HepG2 (cell line): ENCODE measurements around the gene STK17A. TPM values are rescaled to one million over a fixed set of nuclear protein-coding genes. Genes with fewer than 3 reads are reported as not detected.
A peak's percentile ranks its signal among the peaks of the same experiment; 100 is the strongest.

ENCODE experiments used
- ATM ChIP-seq: fragments of 450-650 bp; IDR thresholded peaks from 2 replicates; pipeline ENCODE4 v1.7.1; 2017; ENCODE audit warnings: mild to moderate bottlenecking, borderline replicate concordance
- CCDC6 ChIP-seq: sonication (generic); formaldehyde crosslinking; IDR thresholded peaks from 2 replicates; pipeline ENCODE4 v1.8.1; 2022; ENCODE audit warnings: mild to moderate bottlenecking, missing genetic modification reagents, moderate library complexity
- CEBPG ChIP-seq: IDR thresholded peaks from 2 replicates; pipeline ENCODE4 v1.6.1; 2016
- DBP ChIP-seq: sonication (generic); formaldehyde crosslinking; IDR thresholded peaks from 2 replicates; pipeline ENCODE4 v1.4.0; 2020; ENCODE audit warnings: missing genetic modification reagents; ENCODE audit errors: not compliant biosample characterization
- DMAP1 ChIP-seq: IDR thresholded peaks from 2 replicates; pipeline ENCODE4 v1.6.1; 2016
- ESRRA ChIP-seq: sonication (generic); formaldehyde crosslinking; IDR thresholded peaks from 2 replicates; pipeline ENCODE4 v1.5.1; 2020; ENCODE audit warnings: mild to moderate bottlenecking, low read depth, missing genetic modification reagents
- MAZ ChIP-seq, 2 experiments: sonication (generic) in 1 of 2; formaldehyde crosslinking in 1 of 2; IDR thresholded peaks; 2 replicates each; pipeline versions ENCODE4 v1.5.0 to v1.6.1; 2012 to 2020; ENCODE audit warnings: low read depth in 2 of 2, mild to moderate bottlenecking in 2 of 2, borderline replicate concordance in 1 of 2, improper control_type of control experiment in 1 of 2, low read length in 1 of 2, missing genetic modification reagents in 1 of 2, moderate library complexity in 1 of 2
- NR2C2 ChIP-seq: sonication (generic); formaldehyde crosslinking; IDR thresholded peaks from 2 replicates; pipeline ENCODE4 v1.4.0; 2020; ENCODE audit warnings: missing genetic modification reagents, mild to moderate bottlenecking, moderate library complexity, borderline replicate concordance
- REXO4 ChIP-seq: sonication (generic); formaldehyde crosslinking; IDR thresholded peaks from 2 replicates; pipeline ENCODE4 v1.8.0; 2022; ENCODE audit warnings: missing genetic modification reagents, mild to moderate bottlenecking, borderline replicate concordance
- TARDBP ChIP-seq: sonication (generic); formaldehyde crosslinking; IDR thresholded peaks from 2 replicates; pipeline ENCODE4 v1.8.0; 2022; ENCODE audit warnings: mild to moderate bottlenecking, missing genetic modification reagents
- THRA ChIP-seq: sonication (generic); formaldehyde crosslinking; IDR thresholded peaks from 2 replicates; pipeline ENCODE4 v1.4.0; 2020; ENCODE audit warnings: missing genetic modification reagents, borderline replicate concordance
- UBTF ChIP-seq: sonication (generic); formaldehyde crosslinking; IDR thresholded peaks from 2 replicates; pipeline ENCODE4 v1.4.0; 2020; ENCODE audit warnings: mild to moderate bottlenecking, missing genetic modification reagents
- USF2 ChIP-seq, 2 experiments: sonication (generic) in 1 of 2; formaldehyde crosslinking in 1 of 2; IDR thresholded peaks; 2 replicates each; pipeline versions ENCODE4 v1.5.1 to v1.6.1; 2011 to 2020; ENCODE audit warnings: borderline replicate concordance in 1 of 2, low read depth in 1 of 2, low read length in 1 of 2, mild to moderate bottlenecking in 1 of 2, missing genetic modification reagents in 1 of 2, moderate library complexity in 1 of 2
- ZKSCAN1 ChIP-seq: fragments of 150-350 bp; IDR thresholded peaks from 2 replicates; pipeline ENCODE4 v1.6.1; 2014; ENCODE audit warnings: low read length
- ZNF20 ChIP-seq: sonication (generic); formaldehyde crosslinking; IDR thresholded peaks from 2 replicates; pipeline ENCODE4 v1.4.0; 2020; ENCODE audit warnings: mild to moderate bottlenecking, moderate library complexity, missing genetic modification reagents
- ZNF232 ChIP-seq: sonication (generic); formaldehyde crosslinking; IDR thresholded peaks from 2 replicates; pipeline ENCODE4 v1.4.0; 2020; ENCODE audit warnings: missing genetic modification reagents, borderline replicate concordance
- ZNF546 ChIP-seq: sonication (generic); formaldehyde crosslinking; conservative IDR thresholded peaks from 2 replicates; pipeline ENCODE4 v1.8.1; 2023; ENCODE audit warnings: mild to moderate bottlenecking, missing genetic modification reagents
- ZNF549 ChIP-seq: sonication (generic); formaldehyde crosslinking; IDR thresholded peaks from 2 replicates; pipeline ENCODE4 v1.5.0; 2020; ENCODE audit warnings: missing genetic modification reagents
- ZNF660 ChIP-seq: sonication (generic); formaldehyde crosslinking; IDR thresholded peaks from 2 replicates; pipeline ENCODE4 v1.5.1; 2020; ENCODE audit warnings: mild to moderate bottlenecking, low read depth, missing genetic modification reagents, borderline replicate concordance
- polyA plus RNA-seq, 8 experiments: library from polyadenylated mRNA; depleted of rRNA in 3 of 8; stranded (reverse) in 7 of 8; unstranded in 1 of 8; fragments of >200 nt; fragmentation: Illumina TruSeq in 4 of 8; extraction: Trizol in 4 of 8; gene quantifications; 2 replicates each; pipeline versions ENCODE4 v1.2.1 to v1.2.3, GENCODE V29; 2011 to 2016; ENCODE audit warnings: low read depth in 4 of 8, missing spikeins in 1 of 8, mixed read lengths in 1 of 8; ENCODE audit not compliant: insufficient read depth in 1 of 8
- total RNA-seq, 5 experiments: library from RNA; depleted of rRNA; stranded (reverse); fragments of >200 nt; fragmentation: Illumina TruSeq; extraction: Trizol; gene quantifications; 2 replicates each; pipeline ENCODE4 v1.2.3, GENCODE V29; 2016; ENCODE audit warnings: low read depth in 1 of 5

STK17A gene
- total and polyA plus RNA-seq, 2 of the 13 experiments (the other 11 are each of a cell fraction or from before 2014, with no cell fraction given): 18.6 to 24.3 TPM

GRCh38 chr7:43674559-43675436, 91.9 kb downstream of the STK17A start (continued):
- no peak for TF ChIP-seq UBTF (CRISPR knock-in tag)
- no peak for TF ChIP-seq REXO4 (CRISPR knock-in tag)
- TF ChIP-seq NR2C2 (CRISPR knock-in tag): peak; percentile 47; the same call in 1 of the 2 replicates
- no peak for TF ChIP-seq ZNF20 (CRISPR knock-in tag)
- TF ChIP-seq ZNF546 (CRISPR knock-in tag): no peak
- TF ChIP-seq ZNF549 (CRISPR knock-in tag): no peak
- TF ChIP-seq DBP (CRISPR knock-in tag): no peak
- TF ChIP-seq THRA (CRISPR knock-in tag): peak; percentile 97
- TF ChIP-seq ATM: no peak
- no peak for TF ChIP-seq MAZ (IDR thresholded peaks at IDR 0.05; ENCODE audit: borderline replicate concordance, low read depth, low read length)
- no peak for TF ChIP-seq MAZ (CRISPR knock-in tag; IDR thresholded peaks at IDR 0.05; ENCODE audit: low read depth)
- no peak for TF ChIP-seq USF2 (IDR thresholded peaks at IDR 0.05; ENCODE audit: low read depth, low read length)
- TF ChIP-seq USF2 (CRISPR knock-in tag; IDR thresholded peaks at IDR 0.05; ENCODE audit: borderline replicate concordance): no peak
- TF ChIP-seq CEBPG: peak; percentile 70
- no peak for TF ChIP-seq ZNF232 (CRISPR knock-in tag)
- no peak; the same call in 1 of the 2 replicates for TF ChIP-seq TARDBP
- no peak for TF ChIP-seq ZKSCAN1
- TF ChIP-seq DMAP1 (CRISPR knock-in tag): no peak
- no peak for TF ChIP-seq ZNF660 (CRISPR knock-in tag)
- TF ChIP-seq CCDC6 (CRISPR knock-in tag): no peak
- TF ChIP-seq ESRRA (CRISPR knock-in tag): no peak
